NB4 (cell line): ENCODE data around the gene EZR.
A peak's percentile ranks its signal among the peaks of the same experiment; 100 is the strongest.

ENCODE experiments used
- DNase-seq: peaks from one replicate; pipeline ENCODE4 v3.0.0; 2010; ENCODE audit warnings: low read depth
- H3K4me3 ChIP-seq: one replicate; pipeline ENCODE4 v1.5.1; 2011; ENCODE audit warnings: mild to moderate bottlenecking, low read depth, low read length, moderate library complexity
- MYC ChIP-seq: IDR thresholded peaks from 2 replicates; pipeline ENCODE4 v1.6.1; 2011; ENCODE audit warnings: low read depth, low read length
- POLR2A ChIP-seq: IDR thresholded peaks from 2 replicates; pipeline ENCODE4 v1.6.1; 2011; ENCODE audit warnings: mild to moderate bottlenecking; ENCODE audit not compliant: insufficient read length; ENCODE audit errors: extremely low read depth
- TF ChIP-seq, protein P1 (sequence below): IDR thresholded peaks from one replicate; pipeline ENCODE4 v1.5.1; 2012; ENCODE audit warnings: low read depth, low read length
- TF ChIP-seq, protein P2 (sequence below): IDR thresholded peaks from 2 replicates; pipeline ENCODE4 v1.6.1; 2011; ENCODE audit warnings: low read depth, low read length

Gene EZR

DNA sequence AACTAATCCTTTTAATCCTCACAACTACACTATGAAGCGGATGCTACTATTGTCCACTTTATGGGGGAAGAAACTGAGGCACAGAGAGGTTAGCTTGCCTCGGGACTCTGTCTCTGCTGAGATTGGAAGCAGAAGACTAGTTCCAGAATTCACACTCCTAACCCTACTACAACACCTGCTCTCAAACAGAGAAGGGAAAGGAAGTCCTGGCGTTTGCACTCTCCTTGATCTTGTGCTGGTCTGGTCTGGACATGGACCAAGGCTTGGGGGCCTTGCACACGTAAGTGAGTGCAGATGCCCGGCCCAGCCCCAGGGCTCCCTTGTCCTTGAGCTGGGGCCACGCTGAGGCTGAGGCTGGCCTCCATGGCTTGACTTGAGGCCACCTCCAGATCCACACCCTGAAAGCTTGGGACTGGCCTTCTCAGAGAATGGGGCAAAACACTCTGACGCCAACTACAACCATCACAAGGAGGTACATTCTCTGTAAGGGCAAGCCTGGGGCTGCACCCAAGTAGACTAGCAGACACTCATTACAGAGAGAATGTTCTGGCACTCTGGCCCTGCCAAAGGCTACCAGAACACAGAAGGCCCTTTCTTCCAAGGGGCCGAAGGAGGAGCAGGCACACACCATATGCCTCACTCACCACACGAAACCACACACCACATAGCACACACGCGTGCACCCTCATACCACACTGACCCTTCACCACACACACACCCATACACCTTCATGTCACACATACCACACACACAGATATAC is 33.3 kb upstream of the EZR start:
- no peak for TF ChIP-seq MYC
- TF ChIP-seq, protein P1, sequence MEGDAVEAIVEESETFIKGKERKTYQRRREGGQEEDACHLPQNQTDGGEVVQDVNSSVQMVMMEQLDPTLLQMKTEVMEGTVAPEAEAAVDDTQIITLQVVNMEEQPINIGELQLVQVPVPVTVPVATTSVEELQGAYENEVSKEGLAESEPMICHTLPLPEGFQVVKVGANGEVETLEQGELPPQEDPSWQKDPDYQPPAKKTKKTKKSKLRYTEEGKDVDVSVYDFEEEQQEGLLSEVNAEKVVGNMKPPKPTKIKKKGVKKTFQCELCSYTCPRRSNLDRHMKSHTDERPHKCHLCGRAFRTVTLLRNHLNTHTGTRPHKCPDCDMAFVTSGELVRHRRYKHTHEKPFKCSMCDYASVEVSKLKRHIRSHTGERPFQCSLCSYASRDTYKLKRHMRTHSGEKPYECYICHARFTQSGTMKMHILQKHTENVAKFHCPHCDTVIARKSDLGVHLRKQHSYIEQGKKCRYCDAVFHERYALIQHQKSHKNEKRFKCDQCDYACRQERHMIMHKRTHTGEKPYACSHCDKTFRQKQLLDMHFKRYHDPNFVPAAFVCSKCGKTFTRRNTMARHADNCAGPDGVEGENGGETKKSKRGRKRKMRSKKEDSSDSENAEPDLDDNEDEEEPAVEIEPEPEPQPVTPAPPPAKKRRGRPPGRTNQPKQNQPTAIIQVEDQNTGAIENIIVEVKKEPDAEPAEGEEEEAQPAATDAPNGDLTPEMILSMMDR: no peak
- TF ChIP-seq, protein P2, sequence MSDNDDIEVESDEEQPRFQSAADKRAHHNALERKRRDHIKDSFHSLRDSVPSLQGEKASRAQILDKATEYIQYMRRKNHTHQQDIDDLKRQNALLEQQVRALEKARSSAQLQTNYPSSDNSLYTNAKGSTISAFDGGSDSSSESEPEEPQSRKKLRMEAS: no peak
- TF ChIP-seq POLR2A: no peak
- DNase-seq: no peak
- H3K4me3 ChIP-seq: no peak overlapping the region

DNA sequence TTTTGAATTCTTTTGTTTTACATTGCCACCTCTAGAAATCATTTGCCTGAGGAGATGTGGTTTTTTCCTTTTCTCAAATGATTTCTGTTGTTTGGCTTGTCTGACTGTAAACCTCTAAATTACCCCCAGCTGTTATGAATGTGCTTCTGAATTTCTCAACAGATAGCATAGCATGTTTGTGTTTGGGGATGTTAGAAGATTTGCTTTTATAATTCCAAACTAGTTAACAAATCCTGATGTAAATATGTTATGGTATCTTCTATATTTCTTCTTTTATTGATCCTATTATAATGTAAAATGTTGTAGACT is 31.6 kb upstream of the EZR start:
- TF ChIP-seq, protein P2: no peak
- TF ChIP-seq, protein P1: no peak
- no peak for TF ChIP-seq MYC
- no peak for TF ChIP-seq POLR2A
- DNase-seq: no peak
- no peak overlapping the region for H3K4me3 ChIP-seq

DNA sequence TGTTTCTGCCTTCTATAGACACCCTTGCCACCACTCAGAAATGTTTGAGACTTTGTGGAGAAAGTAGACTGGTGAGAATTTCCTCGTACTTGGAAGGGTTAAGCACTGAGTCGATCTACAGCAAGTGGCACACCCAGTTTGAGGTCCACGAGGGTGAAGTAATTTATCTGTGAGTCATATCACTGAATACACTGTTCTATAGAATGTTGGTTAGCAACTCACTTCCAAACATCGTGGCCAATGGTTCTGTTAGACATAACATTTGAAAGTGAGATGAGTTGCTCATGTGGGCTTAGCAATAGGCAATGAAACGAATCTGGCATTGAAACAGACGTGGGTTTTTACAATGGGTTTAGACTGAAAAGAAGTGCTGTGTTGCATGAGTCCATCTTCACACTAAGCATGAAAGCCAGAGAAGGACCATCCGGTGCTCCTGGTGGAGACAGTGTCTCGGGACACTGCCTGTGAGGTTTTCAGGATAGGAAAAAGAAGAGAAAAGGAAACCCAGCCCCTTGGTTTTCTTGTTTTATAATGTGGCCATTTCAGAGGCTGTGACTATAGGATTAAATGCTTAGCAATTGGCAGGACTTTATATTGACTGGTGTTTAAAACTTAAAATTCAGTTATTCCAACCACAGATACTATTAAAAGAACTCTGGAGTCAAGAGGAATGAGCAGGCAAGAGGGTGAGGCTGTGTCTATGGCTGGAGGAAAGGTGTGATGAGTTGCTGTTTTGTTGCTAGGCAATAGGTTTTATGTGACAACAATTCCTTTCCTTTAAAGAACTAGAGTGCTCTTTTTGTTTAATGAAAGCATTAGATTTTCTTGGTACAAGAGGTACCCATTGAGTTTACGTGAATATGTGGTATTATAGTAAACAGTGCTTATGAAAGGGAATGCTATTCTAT is 31.0 kb upstream of the EZR start:
- peak; percentile 73 for DNase-seq
- TF ChIP-seq, protein P1: no peak
- no peak for TF ChIP-seq POLR2A
- TF ChIP-seq, protein P2: no peak
- TF ChIP-seq MYC: no peak
- H3K4me3 ChIP-seq: no peak overlapping the region

DNA sequence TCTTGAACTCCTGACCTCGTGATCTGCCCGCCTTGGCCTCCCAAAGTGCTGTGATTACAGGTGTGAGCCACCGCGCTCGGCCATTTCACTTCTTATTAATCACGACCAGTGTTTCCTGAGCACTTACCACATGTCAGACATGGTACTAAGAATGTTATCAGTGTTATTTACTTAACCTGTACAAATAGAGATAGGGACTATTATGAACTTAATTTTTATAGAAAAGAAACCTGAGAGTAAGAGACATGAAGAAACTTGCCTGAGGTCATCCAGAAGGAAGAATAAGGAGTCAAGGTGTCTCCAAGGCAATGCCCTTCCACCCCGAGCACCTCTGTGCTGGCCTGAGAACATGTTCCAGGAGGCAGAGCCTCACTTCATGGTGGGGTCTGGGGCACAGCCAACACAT is 29.3 kb upstream of the EZR start:
- H3K4me3 ChIP-seq: no peak overlapping the region
- TF ChIP-seq MYC: no peak
- TF ChIP-seq, protein P2: no peak
- TF ChIP-seq, protein P1: no peak
- TF ChIP-seq POLR2A: no peak
- DNase-seq: no peak

DNA sequence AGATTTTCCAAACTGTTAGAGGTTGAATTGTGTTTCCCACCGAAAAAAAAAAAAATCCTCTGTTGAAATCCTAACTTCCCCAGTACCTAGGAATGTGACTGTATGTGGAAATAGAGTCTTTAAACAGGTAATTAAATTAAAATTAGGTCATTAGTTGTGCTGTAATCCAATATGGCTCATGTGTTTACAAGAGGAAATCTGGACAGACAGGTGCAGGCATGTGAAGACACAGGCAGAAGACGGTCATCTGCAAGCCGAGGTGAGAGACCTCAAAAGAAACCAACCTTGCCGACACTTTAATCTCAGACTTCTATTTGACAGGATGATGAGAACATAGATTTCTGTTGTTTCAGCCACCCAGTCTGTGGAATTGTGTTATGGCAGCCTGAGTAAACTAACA is 28.6 kb upstream of the EZR start:
- TF ChIP-seq MYC (no peak), POLR2A (no peak)
- TF ChIP-seq, protein P1: no peak
- TF ChIP-seq, protein P2: no peak
- no peak overlapping the region for H3K4me3 ChIP-seq
- no peak for DNase-seq
